Esophagus muscularis mucosa (tissue), 3 donors: ENCODE measurements around the gene FOXJ1.

Experiments
- POLR2A ChIP-seq: fragments of 450-650 bp; IDR thresholded peaks from one replicate; pipeline ENCODE4 v1.6.1; 2017; ENCODE audit warnings: antibody characterized with exemption, moderate library complexity, mild to moderate bottlenecking, low read depth
- POLR2AphosphoS5 ChIP-seq, 2 donors: sonication (generic); formaldehyde crosslinking; IDR thresholded peaks; one replicate each; pipeline ENCODE4 v1.6.1; 2017; ENCODE audit warnings: antibody characterized with exemption in 2 of 2
- TF ChIP-seq, protein P1 (sequence below), 3 experiments: fragments of 200-600 bp in 2 of 3; fragments of 450-650 bp in 1 of 3; sonication (generic) in 2 of 3; IDR thresholded peaks; one replicate each; pipeline ENCODE4 v1.5.1; 2017 to 2019; ENCODE audit warnings: antibody characterized with exemption in 3 of 3, mild to moderate bottlenecking in 2 of 3, moderate library complexity in 1 of 3

DNA sequence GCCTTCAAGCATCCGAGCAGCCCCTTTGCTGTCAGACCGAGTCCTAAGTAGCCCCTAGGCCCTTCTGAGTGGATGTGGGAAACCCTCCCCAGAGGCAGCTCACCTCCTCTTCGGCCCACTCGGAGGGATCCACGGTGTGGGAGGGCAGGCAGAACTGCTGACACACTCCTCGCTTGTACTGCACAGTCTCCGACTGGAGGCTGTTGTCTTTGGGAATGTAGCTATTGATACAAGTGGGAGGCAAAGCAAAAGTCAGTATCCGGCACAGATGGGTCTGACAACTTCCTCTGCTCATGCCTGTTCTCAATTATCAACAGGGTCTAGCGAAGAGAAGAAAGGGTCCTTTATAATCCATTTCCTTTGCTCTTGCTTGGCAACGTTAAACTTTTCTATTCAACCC is 25.9 kb upstream of the FOXJ1 start:
- TF ChIP-seq POLR2AphosphoS5 (IDR thresholded peaks at IDR 0.05) (no peak), POLR2A (no peak)
- TF ChIP-seq, protein P1, sequence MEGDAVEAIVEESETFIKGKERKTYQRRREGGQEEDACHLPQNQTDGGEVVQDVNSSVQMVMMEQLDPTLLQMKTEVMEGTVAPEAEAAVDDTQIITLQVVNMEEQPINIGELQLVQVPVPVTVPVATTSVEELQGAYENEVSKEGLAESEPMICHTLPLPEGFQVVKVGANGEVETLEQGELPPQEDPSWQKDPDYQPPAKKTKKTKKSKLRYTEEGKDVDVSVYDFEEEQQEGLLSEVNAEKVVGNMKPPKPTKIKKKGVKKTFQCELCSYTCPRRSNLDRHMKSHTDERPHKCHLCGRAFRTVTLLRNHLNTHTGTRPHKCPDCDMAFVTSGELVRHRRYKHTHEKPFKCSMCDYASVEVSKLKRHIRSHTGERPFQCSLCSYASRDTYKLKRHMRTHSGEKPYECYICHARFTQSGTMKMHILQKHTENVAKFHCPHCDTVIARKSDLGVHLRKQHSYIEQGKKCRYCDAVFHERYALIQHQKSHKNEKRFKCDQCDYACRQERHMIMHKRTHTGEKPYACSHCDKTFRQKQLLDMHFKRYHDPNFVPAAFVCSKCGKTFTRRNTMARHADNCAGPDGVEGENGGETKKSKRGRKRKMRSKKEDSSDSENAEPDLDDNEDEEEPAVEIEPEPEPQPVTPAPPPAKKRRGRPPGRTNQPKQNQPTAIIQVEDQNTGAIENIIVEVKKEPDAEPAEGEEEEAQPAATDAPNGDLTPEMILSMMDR (IDR thresholded peaks at IDR 0.05), result no peak
